ENCODE data around the gene VPS33B.
"Not testable (repeated sequence)": the region's sequence is repeated elsewhere in the genome, so short reads cannot be mapped to it uniquely, and the experiment has no call there.

The VPS33B gene

GRCh38 chr15:91032919-91033803 is 10.8 kb upstream of the VPS33B start:
- DNase-seq (ENCODE audit: low read depth in 2 of 2) = peak; percentile 17 to 19

GRCh38 chr15:91031796-91032195 is 9.4 kb upstream of the VPS33B start:
- DNase-seq (ENCODE audit: low read depth in 2 of 2) = no peak

GRCh38 chr15:91027677-91028076 is 5.3 kb upstream of the VPS33B start:
- DNase-seq (ENCODE audit: low read depth in 2 of 2) = no peak

GRCh38 chr15:91023720-91024119 is 1.3 kb upstream of the VPS33B start:
- DNase-seq (ENCODE audit: low read depth in 2 of 2) = no peak

GRCh38 chr15:91022832-91023129 is 387 bp upstream of the VPS33B start:
- no peak for DNase-seq (ENCODE audit: low read depth in 2 of 2)

DNA sequence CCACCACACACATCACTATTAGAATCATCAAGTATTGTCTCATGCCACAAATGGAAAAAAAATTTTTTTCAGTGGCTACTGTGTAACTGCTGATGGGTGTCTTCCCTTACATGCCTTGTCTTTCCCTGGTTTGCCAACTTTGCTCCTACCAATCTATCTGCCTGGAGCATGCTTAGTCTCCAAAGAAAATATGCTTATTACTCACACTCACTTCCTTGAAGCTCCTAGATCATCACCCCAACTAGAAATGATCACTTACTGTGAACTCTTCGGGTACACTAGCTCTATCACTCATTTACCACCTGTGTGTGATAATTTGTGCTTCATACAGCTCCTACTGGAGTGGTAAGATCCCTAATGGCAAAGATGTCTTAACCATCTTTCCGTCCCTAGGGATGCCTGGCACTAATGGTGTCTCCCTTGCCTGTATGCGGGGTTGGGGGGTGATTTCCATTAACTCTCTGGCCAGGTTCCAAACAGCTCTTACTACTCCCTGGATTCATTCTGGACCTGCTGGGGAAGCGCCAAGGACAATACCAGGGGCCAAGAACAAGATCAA is 799 bp downstream of the VPS33B start:
- DNase-seq (ENCODE audit: low read depth in 2 of 2) = no peak

DNA sequence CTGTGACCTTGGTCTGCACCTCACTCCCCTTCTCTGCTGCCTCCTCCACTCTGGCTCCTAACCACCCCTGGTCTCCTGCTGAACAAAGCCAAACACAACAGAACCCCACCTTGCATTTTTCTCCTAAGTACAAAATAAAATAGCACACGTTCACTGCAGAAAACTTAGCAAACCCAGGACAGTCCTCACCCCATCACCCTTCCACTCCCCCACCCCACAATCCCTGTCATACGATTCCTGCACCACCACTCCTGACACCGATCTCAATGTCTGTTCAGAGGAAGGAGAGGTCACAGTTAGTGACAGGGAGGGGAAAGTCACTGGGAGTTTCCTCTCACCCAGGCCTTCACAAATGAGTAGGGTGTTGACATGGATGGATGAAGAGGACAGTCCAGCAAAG is 4.2 kb downstream of the VPS33B start:
- no peak for DNase-seq (ENCODE audit: low read depth in 2 of 2)

DNA sequence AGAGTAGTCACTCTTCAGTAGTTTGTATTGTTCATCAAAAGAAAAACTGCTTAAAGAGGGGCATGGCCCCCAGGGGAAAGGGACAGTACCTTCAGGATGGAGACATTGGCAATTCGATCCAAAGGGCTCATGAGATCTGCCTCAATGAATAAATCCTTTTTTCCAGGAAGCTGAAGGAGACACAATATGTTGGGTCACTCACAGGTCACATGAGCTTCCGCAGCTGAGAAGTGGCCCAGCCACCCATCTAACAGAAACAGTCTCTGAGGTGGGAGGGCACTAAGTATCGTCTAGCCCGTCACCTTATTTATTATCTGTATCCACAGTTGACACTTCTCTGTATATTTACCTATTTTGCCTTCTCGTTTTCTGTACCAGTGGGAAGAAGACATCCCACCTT is 4.7 kb downstream of the VPS33B start:
- no peak for DNase-seq (ENCODE audit: low read depth in 2 of 2)

DNA sequence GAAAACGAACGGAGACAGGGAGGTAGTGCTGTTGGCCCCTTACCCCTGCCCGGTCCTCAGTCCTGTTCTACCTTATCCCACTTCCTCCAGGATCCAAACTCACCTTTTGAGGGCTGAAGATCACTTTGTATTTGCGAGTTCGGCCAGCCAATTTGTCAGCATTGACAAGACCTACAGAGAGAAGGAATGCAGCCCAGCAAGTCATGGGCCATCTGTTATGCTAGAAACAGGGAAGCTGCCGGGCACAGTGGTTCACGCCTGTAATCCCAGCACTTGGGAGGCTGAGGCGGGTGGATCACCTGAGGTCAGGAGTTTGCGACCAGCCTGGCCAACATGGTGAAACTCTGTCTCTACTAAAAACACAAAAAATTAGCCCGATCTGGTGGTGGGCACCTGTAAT is 8.7 kb downstream of the VPS33B start:
- not testable (repeated sequence) for DNase-seq (ENCODE audit: low read depth in 2 of 2)

DNA sequence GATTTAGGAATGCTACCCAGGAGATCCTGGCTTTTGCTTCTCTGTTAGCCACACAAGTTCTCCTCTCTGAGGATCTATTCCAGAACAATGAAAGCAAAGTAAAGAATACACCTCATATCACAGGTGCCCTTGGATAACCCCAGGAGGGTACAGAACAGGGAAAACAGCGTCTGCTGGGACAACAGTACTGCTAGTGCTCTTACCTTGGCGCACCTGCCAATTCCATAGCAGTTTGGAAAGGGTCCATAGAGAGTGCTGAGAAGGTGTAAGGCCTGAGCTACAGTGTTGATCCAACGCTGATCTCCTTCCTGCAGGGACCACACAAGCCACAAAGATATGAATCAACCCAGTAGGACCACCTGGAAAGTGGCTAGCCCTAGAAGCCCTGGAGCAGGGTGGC is 15.1 kb downstream of the VPS33B start:
- no peak for DNase-seq (ENCODE audit: low read depth in 2 of 2)

DNA sequence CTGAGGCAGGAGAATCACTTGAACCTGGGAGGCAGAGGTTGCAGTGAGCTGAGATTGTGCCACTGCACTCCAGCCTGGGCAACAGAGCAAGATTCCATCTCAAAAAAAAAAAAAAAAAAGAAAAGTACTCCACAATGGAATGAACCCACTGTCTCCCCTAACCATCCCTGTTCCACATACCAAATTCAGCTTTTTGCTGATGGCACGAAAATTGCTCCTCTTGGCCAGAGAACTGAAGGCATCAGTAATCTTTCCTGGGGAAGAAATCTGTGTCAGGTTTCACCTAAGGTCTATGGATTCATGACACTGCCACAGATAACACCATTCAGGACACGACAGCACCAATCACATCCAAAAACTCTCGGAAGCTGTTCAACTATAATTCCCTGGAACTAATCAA is 21.2 kb downstream of the VPS33B start:
- no peak for DNase-seq (ENCODE audit: low read depth in 2 of 2)

DNA sequence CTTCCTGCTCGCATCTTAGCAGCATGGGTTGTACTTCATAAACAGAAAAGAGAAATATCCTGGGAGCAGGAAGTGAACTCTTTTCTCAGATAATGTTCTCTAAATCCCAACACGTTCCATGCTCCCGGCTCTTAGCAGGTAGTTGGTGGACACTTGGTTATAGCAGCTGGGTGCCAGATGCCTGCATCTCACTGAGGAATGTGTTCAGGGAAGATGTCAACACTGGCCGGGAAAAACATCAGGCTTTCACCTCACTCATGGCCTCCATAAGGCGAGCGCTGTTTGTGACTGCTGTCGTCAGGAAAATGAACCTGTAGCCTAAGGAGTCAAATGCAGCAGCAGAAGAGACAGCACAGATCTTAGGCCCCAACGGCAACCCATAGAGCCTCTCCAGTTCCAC is 23.7 kb downstream of the VPS33B start:
- DNase-seq (ENCODE audit: low read depth in 2 of 2) = no peak

DNA sequence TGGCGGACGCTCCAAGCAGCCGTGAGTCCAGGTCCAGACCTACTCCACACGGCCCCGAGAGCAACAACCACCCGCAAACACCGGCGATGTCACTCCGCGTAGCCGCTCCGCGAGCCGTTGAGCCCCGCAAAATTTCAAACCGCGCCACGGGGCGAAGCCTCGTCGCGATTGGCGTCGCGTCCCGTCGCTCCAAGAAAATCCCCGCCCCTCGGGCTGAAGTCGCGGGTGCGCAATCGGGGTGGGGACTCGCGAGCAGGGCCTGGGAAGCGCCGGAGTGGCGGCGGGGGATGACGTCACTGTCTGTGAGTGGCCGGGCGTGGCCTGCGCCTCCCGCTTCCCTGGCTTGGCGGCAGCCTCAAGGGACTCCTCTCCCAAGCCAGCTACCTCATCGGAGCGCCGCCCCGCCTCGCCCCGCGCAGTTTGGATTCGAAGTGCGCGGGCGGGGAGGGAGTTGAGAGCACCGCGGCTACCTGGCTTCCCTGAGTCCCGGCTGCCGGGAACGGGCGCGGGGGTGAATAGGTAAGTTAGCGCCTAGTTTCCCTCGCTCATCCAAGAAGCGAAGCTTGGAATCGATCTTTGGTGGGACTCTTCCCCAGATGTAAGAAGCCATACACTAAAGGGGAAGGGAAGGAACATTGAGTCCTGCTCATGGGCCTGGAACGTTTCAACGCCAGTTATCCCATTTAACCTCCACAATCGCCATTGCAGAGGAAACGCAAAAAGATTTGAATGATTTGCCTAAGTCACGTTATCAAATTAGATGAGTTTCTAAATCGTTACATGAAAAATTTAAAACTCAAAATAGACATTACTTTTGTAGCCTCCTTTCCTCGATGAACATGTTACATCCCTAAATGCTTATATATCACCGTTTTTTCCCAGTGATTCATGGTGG is 27.7 kb downstream of the VPS33B start, which contains the start of gene PRC1:
PRC1 (minus strand) TSS at position 119 of the 895 bp plus-strand sequence; CDS start at position 1, 118 bp downstream.
- peak; percentile 92 to 96 for DNase-seq (ENCODE audit: low read depth in 2 of 2)

GRCh38 chr15:90994059-90994416 is 28.4 kb downstream of the VPS33B start:
- DNase-seq (ENCODE audit: low read depth in 2 of 2) = peak in 1 of 2 donors; percentile 3

GRCh38 chr15:90991587-90992285 is 30.7 kb downstream of the VPS33B start:
- DNase-seq (ENCODE audit: low read depth in 2 of 2) = no peak

GRCh38 chr15:90990446-90990845 is 31.9 kb downstream of the VPS33B start:
- no peak for DNase-seq (ENCODE audit: low read depth in 2 of 2)

GRCh38 chr15:90989040-90989768 is 33.2 kb downstream of the VPS33B start:
- no peak for DNase-seq (ENCODE audit: low read depth in 2 of 2)

- no peak for DNase-seq (ENCODE audit: low read depth in 2 of 2)
Observed at GRCh38 chr15:90988296-90988695, 34.1 kb downstream of the VPS33B start.

DNA sequence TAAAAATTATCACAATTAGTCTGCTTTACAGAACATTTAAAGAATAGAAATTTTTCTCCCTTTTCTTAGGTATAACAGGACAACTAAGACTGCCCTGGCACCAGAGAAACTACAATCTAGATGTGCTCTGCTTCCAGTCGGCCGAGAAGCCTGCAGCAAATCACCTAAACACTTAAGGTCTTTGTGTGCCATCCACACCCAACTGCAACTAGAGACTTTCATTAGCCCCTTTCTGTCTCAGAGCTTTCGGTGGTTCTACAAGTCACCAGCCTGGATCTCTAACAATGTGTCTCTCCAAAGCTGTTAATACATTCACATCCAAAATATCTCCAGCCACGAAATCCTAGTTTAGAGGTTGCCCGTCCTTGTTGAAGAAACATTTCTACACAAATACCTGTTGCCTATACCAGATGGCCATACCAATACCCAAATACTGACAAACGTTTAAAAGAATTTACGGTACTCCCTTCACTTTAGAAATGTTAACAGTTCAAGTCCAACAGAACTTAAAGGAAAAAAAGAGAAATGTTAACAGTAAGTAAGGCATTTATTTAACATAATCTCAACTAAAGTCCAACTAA is 34.7 kb downstream of the VPS33B start:
- DNase-seq (ENCODE audit: low read depth in 2 of 2) = no peak

GRCh38 chr15:90986790-90987507 is 35.4 kb downstream of the VPS33B start:
- DNase-seq (ENCODE audit: low read depth in 2 of 2) = no peak
